ENCODE measurements around the gene OR51I1.

The OR51I1 gene, protein sequence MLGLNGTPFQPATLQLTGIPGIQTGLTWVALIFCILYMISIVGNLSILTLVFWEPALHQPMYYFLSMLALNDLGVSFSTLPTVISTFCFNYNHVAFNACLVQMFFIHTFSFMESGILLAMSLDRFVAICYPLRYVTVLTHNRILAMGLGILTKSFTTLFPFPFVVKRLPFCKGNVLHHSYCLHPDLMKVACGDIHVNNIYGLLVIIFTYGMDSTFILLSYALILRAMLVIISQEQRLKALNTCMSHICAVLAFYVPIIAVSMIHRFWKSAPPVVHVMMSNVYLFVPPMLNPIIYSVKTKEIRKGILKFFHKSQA

GRCh38 chr11:5441414-5441813 lies at the start of gene OR51I1:
TSS of gene OR51I1 (minus strand) at chr11:5441514. CDS start at chr11:5441514, 0 bp downstream.
- DNase-seq, result no peak

DNA sequence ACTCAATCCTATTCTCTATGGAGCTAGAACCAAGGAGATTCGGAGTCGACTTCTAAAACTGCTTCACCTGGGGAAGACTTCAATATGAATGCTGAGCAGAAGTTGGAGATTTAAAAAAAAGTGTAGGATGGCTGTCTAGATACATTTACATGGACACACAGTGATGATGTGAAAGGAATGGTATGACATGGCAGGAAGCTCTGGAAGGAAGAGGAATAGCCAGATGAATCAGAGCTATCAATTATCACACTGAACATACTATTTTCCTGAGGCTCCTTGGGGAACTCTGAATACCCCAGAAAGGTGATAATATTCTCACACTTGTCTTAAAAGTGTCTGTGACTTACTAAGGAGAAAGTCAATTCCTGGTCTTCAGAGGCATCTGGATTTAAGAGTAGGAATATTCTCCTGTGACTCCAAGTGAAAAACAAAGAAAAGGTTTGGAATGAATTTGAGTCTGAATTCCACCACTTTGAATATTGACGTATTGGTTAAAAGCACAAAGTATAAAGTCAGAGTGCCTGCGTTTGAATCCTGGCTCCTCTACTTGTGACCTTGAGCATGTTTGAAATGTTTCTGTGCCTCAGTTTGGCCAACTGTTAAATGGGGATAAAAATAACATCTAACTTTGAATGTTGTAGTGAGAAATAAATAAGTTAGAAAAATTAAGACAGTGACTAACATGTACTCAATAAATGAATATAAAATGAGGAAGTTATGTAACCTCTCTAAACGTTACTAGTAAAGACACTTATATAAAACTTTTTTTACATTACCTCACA lies 48.5 kb upstream of the OR51I1 start:
- no peak for DNase-seq

DNA sequence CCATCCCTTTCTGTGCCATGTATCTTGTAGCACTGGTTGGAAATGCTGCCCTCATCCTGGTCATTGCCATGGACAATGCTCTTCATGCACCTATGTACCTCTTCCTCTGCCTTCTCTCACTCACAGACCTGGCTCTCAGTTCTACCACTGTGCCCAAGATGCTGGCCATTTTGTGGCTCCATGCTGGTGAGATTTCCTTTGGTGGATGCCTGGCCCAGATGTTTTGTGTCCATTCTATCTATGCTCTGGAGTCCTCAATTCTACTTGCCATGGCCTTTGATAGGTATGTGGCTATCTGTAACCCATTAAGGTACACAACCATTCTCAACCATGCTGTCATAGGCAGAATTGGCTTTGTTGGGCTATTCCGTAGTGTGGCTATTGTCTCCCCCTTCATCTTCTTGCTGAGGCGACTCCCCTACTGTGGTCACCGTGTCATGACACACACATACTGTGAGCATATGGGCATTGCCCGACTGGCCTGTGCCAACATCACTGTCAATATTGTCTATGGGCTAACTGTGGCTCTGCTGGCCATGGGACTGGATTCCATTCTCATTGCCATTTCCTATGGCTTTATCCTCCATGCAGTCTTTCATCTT lies 47.6 kb upstream of the OR51I1 start:
- no peak for DNase-seq

DNA sequence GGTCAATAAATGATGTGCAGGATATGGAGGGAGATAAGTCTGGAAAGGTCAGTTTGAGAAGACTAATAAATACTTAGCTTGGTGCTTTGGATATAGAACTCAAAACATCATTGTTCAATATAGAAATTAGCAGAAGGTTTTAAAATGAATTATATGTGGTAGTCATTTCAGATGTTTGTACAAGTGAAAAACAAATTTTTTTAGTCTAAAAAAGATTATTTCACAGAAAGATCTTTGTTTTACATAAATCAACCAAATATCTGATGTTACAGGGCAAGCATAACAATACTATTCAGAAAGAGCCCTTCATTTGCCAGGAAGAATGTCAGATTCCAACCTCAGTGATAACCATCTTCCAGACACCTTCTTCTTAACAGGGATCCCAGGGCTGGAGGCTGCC lies 47.1 kb upstream of the OR51I1 start, which contains the start of gene OR52D1:
Gene OR52D1 (plus strand): TSS at position 301 of the 400 bp plus-strand sequence. CDS start 22 bp downstream, at position 323.
- no peak for DNase-seq

DNA sequence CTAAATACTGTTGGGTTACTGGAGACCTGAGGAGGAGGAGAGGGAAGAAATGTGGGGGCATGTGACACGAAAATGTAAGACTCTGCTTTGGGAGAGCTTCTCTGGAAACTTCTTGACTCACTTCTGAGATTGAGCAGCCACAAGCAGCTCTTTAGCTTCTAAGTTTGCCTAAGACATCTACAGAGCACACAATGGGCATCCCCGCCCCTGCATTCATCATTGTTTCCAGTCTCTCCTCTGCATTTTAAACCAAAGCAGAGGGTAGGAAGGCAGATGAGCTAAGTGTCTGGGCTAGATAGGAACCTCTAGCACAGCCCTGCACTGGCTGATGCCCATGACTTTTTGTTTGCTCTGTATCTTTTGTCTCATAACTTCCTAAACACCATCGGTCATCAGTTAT lies 45.1 kb upstream of the OR51I1 start:
- DNase-seq, result no peak

GRCh38 chr11:5486003-5486402 lies 44.7 kb upstream of the OR51I1 start:
- no peak for DNase-seq

DNA sequence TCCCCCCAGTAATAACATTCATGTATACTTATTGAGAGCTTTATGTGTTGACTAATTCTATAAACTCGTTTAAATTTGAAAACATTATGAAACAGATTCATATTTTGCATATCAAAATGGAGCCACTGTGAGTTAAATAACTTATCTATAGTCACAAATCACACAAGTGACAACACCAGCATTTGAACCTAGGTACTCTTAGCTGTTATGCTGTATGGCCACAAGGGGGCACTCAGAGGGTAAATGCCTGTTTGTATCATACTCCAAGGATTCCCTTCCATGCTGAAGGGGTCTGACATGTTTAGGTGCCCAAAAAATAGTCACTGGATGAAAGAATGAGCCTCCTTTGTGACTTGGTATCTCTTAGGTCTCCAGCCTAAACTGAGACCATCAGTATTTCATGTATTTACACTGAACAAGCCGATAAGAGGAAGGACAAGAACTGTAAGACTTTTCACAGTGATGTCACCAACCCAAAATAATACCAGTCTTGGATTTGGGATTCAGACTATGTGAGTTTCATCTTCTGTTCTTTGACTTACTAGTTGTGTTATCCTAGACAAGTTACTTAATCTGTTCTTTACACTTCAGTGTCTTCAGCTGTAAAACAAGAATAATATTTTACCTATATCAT lies 35.0 kb upstream of the OR51I1 start:
- DNase-seq, result peak in 1 of 2 experiments; percentile 43

DNA sequence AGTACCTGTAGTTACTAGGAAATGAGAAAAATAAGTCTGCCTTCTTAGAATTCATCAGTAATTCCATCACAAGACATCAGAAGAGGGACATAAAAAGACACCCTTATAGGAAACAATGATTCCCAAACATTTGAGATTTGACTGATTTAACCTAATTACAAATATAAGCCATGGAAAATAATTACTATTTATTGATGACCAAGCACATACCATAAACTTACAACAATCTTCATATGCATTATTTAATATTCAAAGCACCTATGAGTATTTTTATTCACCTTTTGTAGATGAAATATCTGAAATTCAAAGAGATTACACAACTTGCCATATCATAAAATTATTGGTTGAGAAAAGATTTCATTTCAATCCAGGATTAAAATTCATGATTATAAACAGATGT lies 32.6 kb upstream of the OR51I1 start:
- DNase-seq, result no peak

- DNase-seq, result no peak
Measured at GRCh38 chr11:5467527-5467926, 26.2 kb upstream of the OR51I1 start.

- no peak for DNase-seq
Measured at GRCh38 chr11:5460983-5461621, 19.8 kb upstream of the OR51I1 start.

GRCh38 chr11:5449432-5449831 lies 8.1 kb upstream of the OR51I1 start:
- no peak for DNase-seq

- no peak for DNase-seq
Measured at GRCh38 chr11:5449023-5449422, 7.7 kb upstream of the OR51I1 start, which contains the start of gene OR51I2. TSS of gene OR51I2 (plus strand) at chr11:5449323. CDS start at chr11:5453489, 4,166 bp downstream.

GRCh38 chr11:5443835-5444393 lies 2.6 kb upstream of the OR51I1 start:
- no peak for DNase-seq

DNA sequence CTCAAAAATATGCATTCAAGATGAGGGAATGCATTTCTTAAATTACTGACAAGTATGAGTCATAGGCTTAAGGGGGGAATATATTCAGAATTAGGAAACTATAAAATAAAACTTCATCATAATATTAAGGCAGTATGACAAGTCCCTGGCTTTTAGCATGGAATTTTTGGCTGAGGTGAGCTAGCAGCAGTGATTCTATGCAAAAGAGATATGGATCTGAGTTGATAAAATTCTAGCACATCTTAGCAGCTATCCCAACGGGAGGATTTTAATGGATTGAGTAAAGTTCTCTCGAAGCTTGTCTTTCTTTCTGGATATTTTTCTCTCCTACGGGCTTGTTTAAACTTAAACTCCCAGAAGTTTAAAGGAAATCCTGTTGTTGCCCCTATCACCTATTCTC lies 18.2 kb downstream of the OR51I1 start:
- DNase-seq, result no peak

GRCh38 chr11:5421811-5422210 lies 19.5 kb downstream of the OR51I1 start, which contains the start of gene OR51Q1:
TSS of gene OR51Q1 (plus strand) at chr11:5422111. CDS start at chr11:5422201, 90 bp downstream.
- no peak for DNase-seq

- no peak for DNase-seq
Measured at GRCh38 chr11:5420993-5421392, 20.3 kb downstream of the OR51I1 start.

DNA sequence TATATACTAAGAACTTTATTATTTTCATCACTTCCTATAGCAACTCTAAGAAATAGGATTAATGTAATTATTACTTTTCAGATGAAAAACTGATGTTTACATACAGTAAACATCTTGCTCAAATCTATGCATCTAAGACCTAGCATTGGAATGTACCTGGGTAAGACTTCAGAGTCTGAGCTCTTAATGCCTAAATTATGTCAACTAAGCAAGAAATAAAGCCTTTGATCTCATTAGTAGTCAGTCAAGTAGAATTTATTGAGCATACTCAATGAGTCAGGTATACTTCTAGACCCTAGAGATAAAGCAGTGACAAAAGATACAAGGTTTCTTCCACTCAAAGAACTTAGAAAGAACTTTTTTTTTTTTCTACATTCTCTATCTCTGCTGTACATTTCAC lies 36.1 kb downstream of the OR51I1 start:
- DNase-seq, result no peak

GRCh38 chr11:5398936-5399335 lies 42.4 kb downstream of the OR51I1 start:
- no peak for DNase-seq

- DNase-seq, result no peak
Measured at GRCh38 chr11:5394091-5394490, 47.2 kb downstream of the OR51I1 start.
